Prostate gland (tissue), 2 donors: Measurements from ENCODE around the gene OR5H2. TPM values are rescaled to one million over a fixed set of nuclear protein-coding genes. Genes with fewer than 3 reads are reported as not detected.

Experiments
- DNase-seq: peaks from one replicate; pipeline ENCODE4 v3.0.0-alpha.2; 2019; ENCODE audit warnings: low spot score
- H3K27ac ChIP-seq, 2 donors: fragments of 200-600 bp; sonication (generic); 2 replicates each; pipeline ENCODE4 v1.5.1; 2017 to 2019
- H3K27me3 ChIP-seq: fragments of 200-600 bp; sonication (generic); replicated peaks from 2 replicates; pipeline ENCODE4 v1.5.1; 2019; ENCODE audit not compliant: insufficient read depth
- H3K36me3 ChIP-seq, 2 donors: fragments of 200-600 bp; sonication (generic); 1 replicate in 1 of 2; 2 replicates in 1 of 2; pipeline versions ENCODE4 v1.5.1 to v1.8.1; 2017 to 2019
- H3K4me1 ChIP-seq: fragments of 200-600 bp; sonication (generic); replicated peaks from 2 replicates; pipeline ENCODE4 v1.5.1; 2019
- H3K4me3 ChIP-seq, 2 donors: fragments of 200-600 bp; sonication (generic); 2 replicates each; pipeline ENCODE4 v1.5.1; 2017 to 2019
- H3K9me3 ChIP-seq: fragments of 200-600 bp; sonication (generic); 2 replicates; pipeline ENCODE4 v1.5.1; 2017
- CTCF ChIP-seq, 4 experiments: fragments of 200-600 bp in 2 of 4; fragments of 450-650 bp in 2 of 4; sonication (generic) in 2 of 4; IDR thresholded peaks; 1 replicate in 3 of 4; 2 replicates in 1 of 4; pipeline ENCODE4 v1.5.1; 2016 to 2019; ENCODE audit warnings: antibody characterized with exemption in 4 of 4, mild to moderate bottlenecking in 2 of 4, moderate library complexity in 2 of 4
- POLR2A ChIP-seq: fragments of 450-650 bp; IDR thresholded peaks from one replicate; pipeline ENCODE4 v1.6.1; 2016; ENCODE audit warnings: antibody characterized with exemption, mild to moderate bottlenecking
- POLR2AphosphoS5 ChIP-seq: sonication (generic); formaldehyde crosslinking; IDR thresholded peaks from one replicate; pipeline ENCODE4 v1.6.1; 2017; ENCODE audit warnings: antibody characterized with exemption
- WGBS: methylation state at CpG from one replicate; pipeline ENCODE4 v1.1.5; 2018; 5-methylcytosine and 5-hydroxymethylcytosine counted together
- intact Hi-C: fragments of 100-400 bp; cut with DNase I; formaldehyde crosslinking; loops from one replicate; pipeline ENCODE4 v1.14.2; 2022
- total RNA-seq, 2 donors: library from RNA; depleted of rRNA; stranded (reverse); fragments of >200 nt; gene quantifications; one replicate each; pipeline ENCODE4 v1.1.0, GENCODE V29; 2016

Gene OR5H2
- not detected for total RNA-seq

GRCh38 chr3:98282205-98282604, at the start of gene OR5H2:
Gene OR5H2, plus strand, starts transcription at chr3:98282505. Its CDS starts 398 bp downstream, at chr3:98282903.
- Histone ChIP-seq H3K27me3 (no peaks in the 10 kb centered on the region), H3K4me3 (no peak within 1 kb of the TSS), H3K9me3 (no peaks in the 10 kb centered on the region), H3K4me1 (no peaks in the 10 kb centered on the region), H3K36me3 (no peaks in the 10 kb centered on the region), H3K27ac (no peak within 1 kb of the TSS)
- TF ChIP-seq CTCF (IDR thresholded peaks at IDR 0.05) (no peak), POLR2A (no peak), POLR2AphosphoS5 (no peak)
- intact Hi-C loops = loop anchor here (5.0 kb wide), 1 partner anchor 35 kb away; no protein-coding TSS in a partner anchor
- DNase-seq = no peak
- WGBS = 52% methylated on average over 2 of the region's 2 CpGs

- TF ChIP-seq CTCF (IDR thresholded peaks at IDR 0.05) (no peak), POLR2AphosphoS5 (no peak), POLR2A (no peak)
- Histone ChIP-seq H3K36me3 (no peaks in the 10 kb centered on the region), H3K9me3 (no peaks in the 10 kb centered on the region), H3K4me3 (no peak overlapping the region), H3K4me1 (no peaks in the 10 kb centered on the region), H3K27me3 (no peaks in the 10 kb centered on the region), H3K27ac (no peak overlapping the region)
- intact Hi-C loops = no loop called here
- 71% methylated on average over 5 of the region's 5 CpGs for WGBS
- no peak for DNase-seq
Measured at GRCh38 chr3:98233468-98233867, 48.8 kb upstream of the OR5H2 start.

DNA sequence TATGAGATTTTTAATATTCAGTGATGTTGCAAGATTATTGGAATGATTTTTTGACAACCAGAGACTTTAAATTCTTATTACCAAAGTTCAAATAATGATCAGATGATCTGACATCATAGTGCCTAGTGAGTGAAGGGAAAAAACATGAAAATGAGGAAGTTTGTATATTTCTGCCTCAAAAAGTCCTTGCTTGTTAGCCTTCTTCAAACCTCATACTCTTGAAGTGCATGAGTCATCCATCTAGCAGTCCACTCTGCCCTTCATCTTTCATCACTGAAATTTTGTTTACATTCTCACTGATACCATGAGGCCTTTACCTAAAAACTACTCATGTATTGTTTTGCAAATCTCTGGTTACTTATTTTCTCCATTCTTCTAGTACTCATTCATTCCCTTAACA, 42.2 kb upstream of the OR5H2 start:
- Histone ChIP-seq H3K36me3 (no peaks in the 10 kb centered on the region), H3K4me3 (no peak overlapping the region), H3K4me1 (no peaks in the 10 kb centered on the region), H3K9me3 (no peaks in the 10 kb centered on the region), H3K27me3 (no peaks in the 10 kb centered on the region), H3K27ac (no peak overlapping the region)
- DNase-seq = no peak
- no peak for TF ChIP-seq POLR2AphosphoS5
- no peak for TF ChIP-seq CTCF (IDR thresholded peaks at IDR 0.05)
- no peak for TF ChIP-seq POLR2A
- intact Hi-C loops = no loop called here

DNA sequence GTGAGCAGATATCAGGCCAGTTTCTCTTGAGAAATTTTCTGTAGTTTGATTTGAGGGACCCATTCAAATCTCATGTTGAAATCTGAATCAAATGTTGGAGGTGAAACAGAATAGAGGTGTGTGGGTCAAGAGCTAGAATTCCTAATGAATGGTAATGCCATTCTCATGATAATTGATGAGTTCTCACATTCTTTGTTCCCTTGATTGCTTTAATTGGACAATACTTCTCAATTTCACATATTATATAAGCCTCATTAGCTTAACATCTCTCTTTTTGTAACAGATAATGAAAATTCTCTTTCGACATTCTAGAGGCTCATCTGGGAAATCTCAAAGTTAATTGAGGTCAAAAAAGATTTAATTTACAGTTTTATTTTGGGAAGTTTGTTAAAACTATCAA, 40.1 kb upstream of the OR5H2 start:
- Histone ChIP-seq H3K27me3 (no peaks in the 10 kb centered on the region), H3K27ac (no peak overlapping the region), H3K4me3 (no peak overlapping the region), H3K4me1 (no peaks in the 10 kb centered on the region), H3K36me3 (no peaks in the 10 kb centered on the region), H3K9me3 (no peaks in the 10 kb centered on the region)
- WGBS = 83% methylated on average over 1 of the region's 1 CpG
- TF ChIP-seq POLR2AphosphoS5 (no peak), CTCF (IDR thresholded peaks at IDR 0.05) (no peak), POLR2A (no peak)
- intact Hi-C loops = no loop called here
- DNase-seq = no peak

DNA sequence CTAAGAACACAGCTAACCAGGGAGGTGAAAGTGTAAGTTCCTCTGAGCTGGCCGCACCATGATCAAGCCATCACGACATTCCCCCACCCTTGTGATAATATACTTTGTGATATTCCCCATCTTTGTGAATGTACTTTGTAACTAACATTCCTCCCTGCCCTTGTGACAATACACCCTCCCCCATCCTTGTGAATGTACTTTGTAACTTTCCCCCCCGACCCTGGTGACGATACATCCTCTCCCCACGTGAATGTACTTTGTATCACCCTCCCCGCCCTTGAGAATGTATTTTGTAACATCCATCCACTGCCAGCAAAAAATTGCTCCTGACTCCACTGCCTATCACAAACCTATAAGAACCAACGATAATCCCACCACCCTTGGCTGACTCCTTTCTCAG, 38.5 kb upstream of the OR5H2 start:
- H3K27me3 ChIP-seq = no peaks in the 10 kb centered on the region
- 73% methylated on average over 7 of the region's 7 CpGs for WGBS
- no peaks in the 10 kb centered on the region for H3K9me3 ChIP-seq
- no peak for DNase-seq
- H3K4me1 ChIP-seq = no peaks in the 10 kb centered on the region
- H3K4me3 ChIP-seq = no peak overlapping the region
- intact Hi-C loops = no loop called here
- H3K27ac ChIP-seq = no peak overlapping the region
- H3K36me3 ChIP-seq = no peaks in the 10 kb centered on the region
- TF ChIP-seq CTCF (IDR thresholded peaks at IDR 0.05) (no peak), POLR2A (no peak), POLR2AphosphoS5 (no peak)
